ENCODE data around the gene TTLL11. TPM values are rescaled to one million over a fixed set of nuclear protein-coding genes. Genes with fewer than 3 reads are reported as not detected.

TTLL11 gene
- total RNA-seq, 1 donor from 2014 or later: 0.75 TPM

- TF ChIP-seq CTCF (IDR thresholded peaks at IDR 0.05): no peak
- TF ChIP-seq EZH2phosphoT487 (IDR thresholded peaks at IDR 0.05): no peak
- no peak for TF ChIP-seq EZH2 (IDR thresholded peaks at IDR 0.05)
- H3K4me3 ChIP-seq: no peak overlapping the region
- peaks cover 6% of the 10 kb centered on the region for H3K4me1 ChIP-seq
- H3K36me3 ChIP-seq: no peaks in the 10 kb centered on the region
- no peak overlapping the region for H3K4me2 ChIP-seq
- H3K9ac ChIP-seq: no peak overlapping the region
- H3K9me3 ChIP-seq (ENCODE audit: low read depth): no peaks in the 10 kb centered on the region
- H3K27ac ChIP-seq: no peak overlapping the region
- H3K36me3 Mint-ChIP-seq: peaks cover 6% of the 10 kb centered on the region
- peaks cover 17% of the 10 kb centered on the region for H3K4me1 Mint-ChIP-seq
- H3K9me3 Mint-ChIP-seq: no peaks in the 10 kb centered on the region
- no peaks in the 10 kb centered on the region for H3K27me3 ChIP-seq
- H3F3A ChIP-seq (ENCODE audit: low read depth): no peaks in the 10 kb centered on the region
- no peak overlapping the region for H3K27ac Mint-ChIP-seq
- no peak overlapping the region for H3K4me3 Mint-ChIP-seq
- peaks cover 13% of the 10 kb centered on the region for H3K27me3 Mint-ChIP-seq (ENCODE audit: insufficient read depth, low read depth)
- no peak overlapping the region for H2AFZ ChIP-seq (replicated peaks)
- no peaks in the 10 kb centered on the region for H3K79me2 ChIP-seq (ENCODE audit: low read depth)
- H4K20me1 ChIP-seq (ENCODE audit: low read depth): no peaks in the 10 kb centered on the region
- no peak for DNase-seq (ENCODE audit: low spot score)
Measured at GRCh38 chr9:121790841-121791240, 302.3 kb downstream of the TTLL11 start.

GRCh38 chr9:121788686-121789366 is 304.3 kb downstream of the TTLL11 start:
- H3K9me3 Mint-ChIP-seq: no peaks in the 10 kb centered on the region
- peaks cover 7% of the 10 kb centered on the region for H4K20me1 ChIP-seq (ENCODE audit: low read depth)
- DNase-seq (ENCODE audit: low spot score): no peak
- no peak overlapping the region for H3K4me3 Mint-ChIP-seq
- H3K36me3 ChIP-seq: no peaks in the 10 kb centered on the region
- H3K9ac ChIP-seq: no peak overlapping the region
- peaks cover 36% of the 10 kb centered on the region for H3K4me1 Mint-ChIP-seq
- H3K27ac Mint-ChIP-seq: peak overlapping the region; percentile 12
- H2AFZ ChIP-seq (replicated peaks): no peak overlapping the region
- peaks cover 22% of the 10 kb centered on the region for H3K4me1 ChIP-seq
- H3K27me3 ChIP-seq: no peaks in the 10 kb centered on the region
- H3K4me2 ChIP-seq: no peak overlapping the region
- no peak overlapping the region for H3K4me3 ChIP-seq
- peaks cover 9% of the 10 kb centered on the region for H3K36me3 Mint-ChIP-seq
- H3K79me2 ChIP-seq (ENCODE audit: low read depth): no peaks in the 10 kb centered on the region
- no peak for TF ChIP-seq EZH2 (IDR thresholded peaks at IDR 0.05)
- no peak for TF ChIP-seq EZH2phosphoT487 (IDR thresholded peaks at IDR 0.05)
- no peak for TF ChIP-seq CTCF (IDR thresholded peaks at IDR 0.05)
- peaks cover 6% of the 10 kb centered on the region for H3F3A ChIP-seq (ENCODE audit: low read depth)
- no peaks in the 10 kb centered on the region for H3K9me3 ChIP-seq (ENCODE audit: low read depth)
- peaks cover 18% of the 10 kb centered on the region for H3K27me3 Mint-ChIP-seq (ENCODE audit: insufficient read depth, low read depth)
- H3K27ac ChIP-seq: no peak overlapping the region

- Mint-ChIP-seq H3K27ac (no peak overlapping the region), H3K4me3 (no peak overlapping the region)
- no peaks in the 10 kb centered on the region for H3K79me2 ChIP-seq (ENCODE audit: low read depth)
Measured at GRCh38 chr9:121786998-121787422, 306.1 kb downstream of the TTLL11 start.

More at GRCh38 chr9:121786998-121787422, 306.1 kb downstream of the TTLL11 start:
- H3K27me3 Mint-ChIP-seq (ENCODE audit: insufficient read depth, low read depth): peaks cover 16% of the 10 kb centered on the region
- H3K4me1 Mint-ChIP-seq: peaks cover 43% of the 10 kb centered on the region
- H3K9me3 ChIP-seq (ENCODE audit: low read depth): no peaks in the 10 kb centered on the region
- H3K36me3 ChIP-seq: no peaks in the 10 kb centered on the region
- peaks cover 20% of the 10 kb centered on the region for H3F3A ChIP-seq (ENCODE audit: low read depth)
- no peak overlapping the region for H2AFZ ChIP-seq (replicated peaks)
- H3K4me3 ChIP-seq: no peak overlapping the region
- no peak overlapping the region for H3K4me2 ChIP-seq
- H4K20me1 ChIP-seq (ENCODE audit: low read depth): peaks cover 16% of the 10 kb centered on the region
- no peak for TF ChIP-seq EZH2 (IDR thresholded peaks at IDR 0.05)
- no peak for TF ChIP-seq EZH2phosphoT487 (IDR thresholded peaks at IDR 0.05)
- no peak for TF ChIP-seq CTCF (IDR thresholded peaks at IDR 0.05)
- no peak overlapping the region for H3K27ac ChIP-seq
- no peaks in the 10 kb centered on the region for H3K9me3 Mint-ChIP-seq
- no peaks in the 10 kb centered on the region for H3K27me3 ChIP-seq
- peaks cover 34% of the 10 kb centered on the region for H3K4me1 ChIP-seq
- no peak overlapping the region for H3K9ac ChIP-seq
- DNase-seq (ENCODE audit: low spot score): peak; percentile 33
- peaks cover 14% of the 10 kb centered on the region for H3K36me3 Mint-ChIP-seq

All from neural progenitor cell (in vitro differentiated cells).